H1 (cell line): Measurements from ENCODE around the gene GALNT18. TPM values are rescaled to one million over a fixed set of nuclear protein-coding genes. Genes with fewer than 3 reads are reported as not detected.

Experiments
- CHD7 ChIP-seq: fragments of 300-600 bp; sonication (generic); IDR thresholded peaks from 2 replicates; pipeline ENCODE4 v1.7.1; 2012; ENCODE audit warnings: low read length, moderate library complexity, mild to moderate bottlenecking, inconsistent platforms; ENCODE audit not compliant: insufficient replicate concordance
- NRF1 ChIP-seq: IDR thresholded peaks from 2 replicates; pipeline ENCODE4 v1.6.1; 2011; ENCODE audit warnings: mild to moderate bottlenecking, low read depth, low read length, improper control_type of control experiment
- polyA plus RNA-seq, 7 experiments: library from polyadenylated mRNA; depleted of rRNA in 3 of 7; stranded (reverse) in 5 of 7; unstranded in 2 of 7; fragments of >200 nt in 5 of 7; fragments of 200-250 nt in 2 of 7; gene quantifications; 1 replicate in 5 of 7; 2 replicates in 1 of 7; 4 replicates in 1 of 7; pipeline versions ENCODE4 v1.2.1 to v1.2.3, GENCODE V29; 2011 to 2013; ENCODE audit warnings: missing spikeins in 2 of 7, mixed read lengths in 2 of 7
- total RNA-seq: library from RNA; stranded (reverse); fragmentation: NEBNext Ultra II Directional; extraction: Animal tissue kit (Norgen Biotek cat#: 25700); gene quantifications from 2 replicates; pipeline ENCODE4 v1.2.1, GENCODE V29; 2021

GALNT18 gene
- total and polyA plus RNA-seq, 2 of the 8 experiments (the other 6 are each of a cell fraction or from before 2014, with no cell fraction given), result 6.0 to 9.4 TPM

DNA sequence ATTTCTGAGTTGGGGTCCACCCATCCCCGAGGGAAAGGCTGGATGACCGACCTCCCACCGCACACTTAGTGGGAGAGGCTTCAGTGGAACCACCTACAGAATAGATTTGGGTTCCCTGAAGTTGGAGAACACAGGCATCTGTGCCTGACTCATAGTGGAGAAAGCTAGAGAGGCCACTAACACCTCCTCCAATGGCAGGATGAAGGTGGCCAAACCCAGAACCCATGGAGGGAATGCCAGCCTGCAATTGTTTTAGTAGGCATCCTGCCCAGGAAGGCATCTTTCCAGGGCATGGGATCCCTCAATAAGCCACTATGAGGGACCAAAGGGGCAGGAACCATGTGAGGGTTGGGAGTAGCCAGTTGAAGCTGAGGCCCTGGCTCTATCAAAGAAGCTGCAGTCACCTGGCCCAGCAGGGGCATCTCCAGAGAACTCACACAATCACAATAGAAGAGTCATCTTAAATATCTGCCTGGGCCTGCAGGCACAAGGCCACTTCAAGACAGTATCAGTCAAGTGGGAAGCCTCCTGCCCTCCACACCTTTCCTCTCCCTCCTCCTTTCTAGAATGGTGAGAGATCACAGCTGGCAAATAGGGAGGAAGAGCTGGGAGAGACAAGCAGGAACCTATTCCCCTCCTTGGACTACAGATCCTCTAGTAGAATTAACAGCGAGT is 144.7 kb downstream of the GALNT18 start (continued):
- TF ChIP-seq CHD7, result no peak
- TF ChIP-seq NRF1, result no peak
